Adipocyte (in vitro differentiated cells): ENCODE results near the gene CDH18.
A peak's percentile ranks its signal among the peaks of the same experiment; 100 is the strongest.

ENCODE experiments used
- DNase-seq: peaks from one replicate; pipeline ENCODE4 v3.0.0-alpha.2; 2015; ENCODE audit warnings: low read depth
- H3K27me3 ChIP-seq: replicated peaks from 2 replicates; pipeline ENCODE4 v1.7.0; 2013; ENCODE audit warnings: mild to moderate bottlenecking, low read length, moderate library complexity; ENCODE audit not compliant: control insufficient read depth, insufficient read depth
- H3K36me3 ChIP-seq: 2 replicates; pipeline ENCODE4 v1.7.0; 2013; ENCODE audit warnings: low read length, mild to moderate bottlenecking, moderate library complexity; ENCODE audit not compliant: control insufficient read depth, insufficient read depth, severe bottlenecking
- H3K4me1 ChIP-seq: 2 replicates; pipeline ENCODE4 v1.7.0; 2013; ENCODE audit warnings: mild to moderate bottlenecking, low read length, moderate library complexity; ENCODE audit not compliant: control insufficient read depth, insufficient read depth
- H3K4me3 ChIP-seq: 2 replicates; pipeline ENCODE4 v1.7.0; 2013; ENCODE audit warnings: mild to moderate bottlenecking, low read length, moderate library complexity
- H3K9ac ChIP-seq: 2 replicates; pipeline ENCODE4 v1.7.0; 2013; ENCODE audit warnings: mild to moderate bottlenecking, low read length, moderate library complexity
- H3K9me3 ChIP-seq: 2 replicates; pipeline ENCODE4 v1.7.0; 2013; ENCODE audit warnings: mild to moderate bottlenecking, low read length, moderate library complexity; ENCODE audit not compliant: control insufficient read depth

CDH18 gene

GRCh38 chr5:19733612-19734495 lies 254.1 kb downstream of the CDH18 start:
- peak; percentile 2 for DNase-seq
- no peaks in the 10 kb centered on the region for H3K4me1 ChIP-seq
- no peaks in the 10 kb centered on the region for H3K9me3 ChIP-seq
- no peak overlapping the region for H3K4me3 ChIP-seq
- H3K27me3 ChIP-seq: no peaks in the 10 kb centered on the region
- H3K9ac ChIP-seq: no peak overlapping the region
- H3K36me3 ChIP-seq: no peaks in the 10 kb centered on the region

GRCh38 chr5:19728571-19728970 lies 259.4 kb downstream of the CDH18 start:
- DNase-seq: no peak
- Histone ChIP-seq H3K9me3 (no peaks in the 10 kb centered on the region), H3K9ac (no peak overlapping the region), H3K4me1 (no peaks in the 10 kb centered on the region), H3K4me3 (no peak overlapping the region), H3K36me3 (no peaks in the 10 kb centered on the region), H3K27me3 (no peaks in the 10 kb centered on the region)

GRCh38 chr5:19719109-19719508 lies 268.9 kb downstream of the CDH18 start:
- Histone ChIP-seq H3K4me3 (no peak overlapping the region), H3K4me1 (no peaks in the 10 kb centered on the region), H3K9ac (no peak overlapping the region), H3K36me3 (no peaks in the 10 kb centered on the region), H3K27me3 (no peaks in the 10 kb centered on the region), H3K9me3 (no peaks in the 10 kb centered on the region)
- no peak for DNase-seq

GRCh38 chr5:19713740-19714139 lies 274.3 kb downstream of the CDH18 start:
- no peaks in the 10 kb centered on the region for H3K36me3 ChIP-seq
- H3K9me3 ChIP-seq: no peaks in the 10 kb centered on the region
- H3K27me3 ChIP-seq: no peaks in the 10 kb centered on the region
- DNase-seq: no peak
- no peaks in the 10 kb centered on the region for H3K4me1 ChIP-seq
- H3K9ac ChIP-seq: no peak overlapping the region
- no peak overlapping the region for H3K4me3 ChIP-seq

GRCh38 chr5:19709403-19709802 lies 278.6 kb downstream of the CDH18 start:
- no peaks in the 10 kb centered on the region for H3K36me3 ChIP-seq
- H3K9ac ChIP-seq: no peak overlapping the region
- H3K4me3 ChIP-seq: no peak overlapping the region
- H3K9me3 ChIP-seq: no peaks in the 10 kb centered on the region
- no peaks in the 10 kb centered on the region for H3K4me1 ChIP-seq
- DNase-seq: no peak
- H3K27me3 ChIP-seq: no peaks in the 10 kb centered on the region

- no peaks in the 10 kb centered on the region for H3K4me1 ChIP-seq
- no peaks in the 10 kb centered on the region for H3K36me3 ChIP-seq
- no peaks in the 10 kb centered on the region for H3K27me3 ChIP-seq
- DNase-seq: no peak
- H3K9ac ChIP-seq: no peak overlapping the region
- no peaks in the 10 kb centered on the region for H3K9me3 ChIP-seq
- H3K4me3 ChIP-seq: no peak overlapping the region
Measured at GRCh38 chr5:19706776-19707175, 281.2 kb downstream of the CDH18 start.

- H3K9ac ChIP-seq: no peak overlapping the region
- H3K4me1 ChIP-seq: no peaks in the 10 kb centered on the region
- H3K4me3 ChIP-seq: no peak overlapping the region
- no peaks in the 10 kb centered on the region for H3K36me3 ChIP-seq
- no peaks in the 10 kb centered on the region for H3K9me3 ChIP-seq
- no peak for DNase-seq
- H3K27me3 ChIP-seq: no peaks in the 10 kb centered on the region
Measured at GRCh38 chr5:19701731-19702130, 286.3 kb downstream of the CDH18 start.

GRCh38 chr5:19694949-19695611 lies 292.9 kb downstream of the CDH18 start:
- no peaks in the 10 kb centered on the region for H3K27me3 ChIP-seq
- DNase-seq: no peak
- no peaks in the 10 kb centered on the region for H3K9me3 ChIP-seq
- no peak overlapping the region for H3K4me3 ChIP-seq
- no peak overlapping the region for H3K9ac ChIP-seq
- H3K36me3 ChIP-seq: no peaks in the 10 kb centered on the region
- H3K4me1 ChIP-seq: no peaks in the 10 kb centered on the region

GRCh38 chr5:19690978-19691377 lies 297.0 kb downstream of the CDH18 start:
- Histone ChIP-seq H3K27me3 (no peaks in the 10 kb centered on the region), H3K9ac (no peak overlapping the region), H3K36me3 (no peaks in the 10 kb centered on the region), H3K4me1 (no peaks in the 10 kb centered on the region), H3K9me3 (peaks cover 5% of the 10 kb centered on the region), H3K4me3 (no peak overlapping the region)
- DNase-seq: no peak

GRCh38 chr5:19685473-19685872 lies 302.5 kb downstream of the CDH18 start:
- Histone ChIP-seq H3K4me3 (no peak overlapping the region), H3K9ac (no peak overlapping the region), H3K4me1 (no peaks in the 10 kb centered on the region), H3K36me3 (no peaks in the 10 kb centered on the region), H3K9me3 (peaks cover 7% of the 10 kb centered on the region), H3K27me3 (no peaks in the 10 kb centered on the region)
- DNase-seq: no peak

GRCh38 chr5:19676895-19677294 lies 311.1 kb downstream of the CDH18 start:
- peak; percentile 65 for DNase-seq
- Histone ChIP-seq H3K27me3 (no peaks in the 10 kb centered on the region), H3K9ac (no peak overlapping the region), H3K36me3 (no peaks in the 10 kb centered on the region), H3K4me3 (no peak overlapping the region), H3K9me3 (no peaks in the 10 kb centered on the region), H3K4me1 (no peaks in the 10 kb centered on the region)
